Measurements from ENCODE around the gene HMX1. TPM values are rescaled to one million over a fixed set of nuclear protein-coding genes. Genes with fewer than 3 reads are reported as not detected.

HMX1 gene
- total RNA-seq, 1 donor from 2014 or later, result 3.2 TPM

DNA sequence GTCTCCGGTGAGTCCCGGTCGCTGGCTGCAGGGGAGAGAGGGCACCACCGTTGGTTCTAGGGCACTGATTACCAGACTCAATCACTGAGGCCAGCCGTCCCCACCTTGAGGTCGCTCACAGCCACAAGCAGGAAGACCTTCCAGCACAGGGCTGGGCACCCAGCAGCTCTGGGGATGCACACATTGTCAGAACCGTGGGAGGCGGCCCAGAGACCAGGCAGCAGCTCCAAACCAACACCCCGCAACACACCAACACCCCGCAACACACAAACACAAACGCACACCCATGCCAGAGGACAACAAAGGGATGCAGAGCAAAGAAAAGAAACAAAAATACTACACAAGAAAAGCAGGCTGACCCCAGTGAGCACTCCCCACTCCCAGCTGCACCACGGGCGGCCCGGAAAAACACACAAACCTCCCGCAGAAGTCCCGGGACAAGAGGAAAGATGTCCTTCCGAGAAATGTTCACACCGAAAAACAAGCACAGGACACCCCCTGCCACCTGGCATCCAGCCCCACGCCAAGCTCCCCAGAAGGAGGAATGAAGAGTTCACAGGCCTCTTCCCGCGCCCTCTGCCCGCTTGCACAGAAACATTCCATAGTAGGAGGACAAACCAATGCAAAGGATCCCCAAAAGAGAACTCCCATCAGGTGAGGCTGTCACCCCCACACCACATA, 3.2 kb downstream of the HMX1 start:
- Mint-ChIP-seq H3K9me3 (no peaks in the 10 kb centered on the region), H3K4me3 (peak overlapping the region; percentile 37), H3K27me3 (peaks cover 81% of the 10 kb centered on the region), H3K27ac (no peak overlapping the region), H3K36me3 (peaks cover 3% of the 10 kb centered on the region), H3K4me1 (ENCODE audit: unreplicated experiment) (peaks cover 11% of the 10 kb centered on the region)
- no peak for DNase-seq (ENCODE audit: extremely low spot score, unreplicated experiment)
- TF ChIP-seq, protein P1, sequence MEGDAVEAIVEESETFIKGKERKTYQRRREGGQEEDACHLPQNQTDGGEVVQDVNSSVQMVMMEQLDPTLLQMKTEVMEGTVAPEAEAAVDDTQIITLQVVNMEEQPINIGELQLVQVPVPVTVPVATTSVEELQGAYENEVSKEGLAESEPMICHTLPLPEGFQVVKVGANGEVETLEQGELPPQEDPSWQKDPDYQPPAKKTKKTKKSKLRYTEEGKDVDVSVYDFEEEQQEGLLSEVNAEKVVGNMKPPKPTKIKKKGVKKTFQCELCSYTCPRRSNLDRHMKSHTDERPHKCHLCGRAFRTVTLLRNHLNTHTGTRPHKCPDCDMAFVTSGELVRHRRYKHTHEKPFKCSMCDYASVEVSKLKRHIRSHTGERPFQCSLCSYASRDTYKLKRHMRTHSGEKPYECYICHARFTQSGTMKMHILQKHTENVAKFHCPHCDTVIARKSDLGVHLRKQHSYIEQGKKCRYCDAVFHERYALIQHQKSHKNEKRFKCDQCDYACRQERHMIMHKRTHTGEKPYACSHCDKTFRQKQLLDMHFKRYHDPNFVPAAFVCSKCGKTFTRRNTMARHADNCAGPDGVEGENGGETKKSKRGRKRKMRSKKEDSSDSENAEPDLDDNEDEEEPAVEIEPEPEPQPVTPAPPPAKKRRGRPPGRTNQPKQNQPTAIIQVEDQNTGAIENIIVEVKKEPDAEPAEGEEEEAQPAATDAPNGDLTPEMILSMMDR (conservative IDR thresholded peaks at IDR 0.05), result no peak

DNA sequence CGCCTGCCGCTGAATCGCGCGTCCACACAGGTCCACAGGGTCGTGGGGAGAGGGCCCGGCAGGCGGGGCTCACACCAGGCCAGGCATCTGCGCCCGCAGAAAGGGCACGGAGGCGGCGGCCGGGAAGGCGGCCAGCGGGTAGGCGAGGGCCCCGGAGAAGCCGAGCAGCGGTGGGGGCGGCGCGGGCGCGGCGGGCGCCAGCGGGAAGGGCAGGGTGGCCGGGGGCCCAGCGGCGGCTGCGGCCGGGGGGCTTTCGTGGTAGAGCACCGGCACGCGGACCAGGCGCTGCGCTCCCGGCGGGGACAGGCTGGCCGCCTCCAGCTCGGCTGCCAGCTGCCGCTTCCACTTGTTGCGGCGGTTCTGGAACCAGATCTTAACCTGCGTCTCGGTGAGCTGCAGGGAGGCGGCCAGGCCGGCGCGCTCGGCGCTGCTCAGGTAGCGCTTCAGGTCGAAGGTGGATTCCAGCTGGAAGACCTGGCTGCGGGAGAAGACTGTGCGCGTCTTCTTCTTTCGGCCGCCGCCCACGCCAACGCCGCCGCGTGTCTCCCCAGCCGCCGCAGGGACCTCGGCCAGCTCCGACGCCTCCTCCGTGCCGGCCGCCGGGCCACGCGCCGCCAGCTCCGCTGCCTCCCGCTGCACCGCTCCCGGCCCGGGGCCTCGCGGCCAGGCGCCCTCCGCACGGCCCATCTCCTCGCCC, 3.9 kb downstream of the HMX1 start:
- Mint-ChIP-seq H3K36me3 (peaks cover 3% of the 10 kb centered on the region), H3K4me1 (ENCODE audit: unreplicated experiment) (peaks cover 11% of the 10 kb centered on the region), H3K9me3 (no peaks in the 10 kb centered on the region), H3K27ac (no peak overlapping the region), H3K27me3 (peaks cover 81% of the 10 kb centered on the region), H3K4me3 (peak overlapping the region; percentile 37)
- DNase-seq (ENCODE audit: extremely low spot score, unreplicated experiment), result no peak
- TF ChIP-seq, protein P1 (conservative IDR thresholded peaks at IDR 0.05), result no peak

DNA sequence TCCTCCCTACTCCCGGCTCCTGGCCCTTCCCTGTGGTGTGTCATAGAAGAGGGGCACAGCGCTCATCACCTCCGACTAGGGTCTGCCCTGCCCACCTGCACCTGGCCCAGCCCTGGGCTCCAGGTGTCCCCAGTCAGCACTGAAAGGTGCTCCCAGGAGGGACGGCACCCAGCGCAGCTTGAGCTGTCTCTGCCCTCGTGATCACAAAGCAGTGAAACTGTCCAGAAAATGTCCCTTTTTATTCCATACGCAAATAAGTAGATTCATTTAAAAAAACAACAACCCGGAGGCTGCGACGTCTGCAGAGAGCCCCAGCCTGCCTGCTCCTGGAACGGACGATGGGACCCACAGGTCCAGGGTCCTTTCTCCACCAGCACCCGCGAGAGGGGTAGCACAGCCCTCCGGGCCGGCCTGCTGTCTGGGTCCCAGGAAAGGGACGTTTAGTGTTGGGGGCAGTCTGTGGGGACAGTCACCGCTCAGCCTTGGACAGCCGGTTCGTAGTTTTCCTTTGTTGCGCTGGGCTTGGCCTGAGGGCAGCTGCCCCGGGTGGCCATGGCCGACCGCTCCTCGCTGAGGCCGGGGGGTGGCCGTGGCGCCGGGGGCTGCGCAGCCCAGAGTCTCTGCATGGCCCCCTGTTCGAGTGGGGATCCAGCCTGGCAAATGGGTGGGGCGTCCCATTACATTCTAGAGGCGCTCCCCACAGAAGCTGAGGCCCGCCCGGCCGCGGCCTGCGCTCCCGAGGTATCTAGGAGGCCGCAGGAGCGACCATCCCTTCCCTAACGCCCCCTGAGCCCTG, 4.6 kb downstream of the HMX1 start:
- TF ChIP-seq, protein P1 (conservative IDR thresholded peaks at IDR 0.05), result no peak
- Mint-ChIP-seq H3K36me3 (peaks cover 3% of the 10 kb centered on the region), H3K27ac (peak overlapping the region; percentile 46), H3K27me3 (peaks cover 81% of the 10 kb centered on the region), H3K9me3 (no peaks in the 10 kb centered on the region), H3K4me3 (no peak overlapping the region), H3K4me1 (ENCODE audit: unreplicated experiment) (peaks cover 9% of the 10 kb centered on the region)
- no peak for DNase-seq (ENCODE audit: extremely low spot score, unreplicated experiment)

DNA sequence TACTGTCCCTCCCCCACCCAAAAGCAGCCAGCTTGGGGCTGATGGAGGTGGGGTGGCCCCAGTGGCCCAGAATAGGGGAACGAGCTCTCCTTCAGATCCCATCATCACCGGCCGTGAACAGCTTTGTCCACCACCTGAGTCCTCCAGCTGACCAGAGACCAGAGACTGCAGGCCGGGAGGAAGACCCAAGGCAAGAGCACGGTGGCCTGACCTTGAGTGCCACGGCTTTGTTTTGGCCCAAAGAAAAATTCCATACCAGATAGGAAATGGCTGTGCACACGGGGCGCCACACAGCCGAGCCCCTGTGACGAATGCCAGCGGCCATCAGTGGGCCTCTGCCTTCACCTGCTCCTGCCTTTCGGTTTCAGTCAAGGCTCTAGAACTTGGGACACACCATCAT, 5.2 kb downstream of the HMX1 start:
- Mint-ChIP-seq H3K36me3 (peaks cover 3% of the 10 kb centered on the region), H3K4me3 (no peak overlapping the region), H3K4me1 (ENCODE audit: unreplicated experiment) (peaks cover 7% of the 10 kb centered on the region), H3K27ac (no peak overlapping the region), H3K9me3 (no peaks in the 10 kb centered on the region), H3K27me3 (peaks cover 85% of the 10 kb centered on the region)
- DNase-seq (ENCODE audit: extremely low spot score, unreplicated experiment), result no peak
- TF ChIP-seq, protein P1 (conservative IDR thresholded peaks at IDR 0.05), result no peak

DNA sequence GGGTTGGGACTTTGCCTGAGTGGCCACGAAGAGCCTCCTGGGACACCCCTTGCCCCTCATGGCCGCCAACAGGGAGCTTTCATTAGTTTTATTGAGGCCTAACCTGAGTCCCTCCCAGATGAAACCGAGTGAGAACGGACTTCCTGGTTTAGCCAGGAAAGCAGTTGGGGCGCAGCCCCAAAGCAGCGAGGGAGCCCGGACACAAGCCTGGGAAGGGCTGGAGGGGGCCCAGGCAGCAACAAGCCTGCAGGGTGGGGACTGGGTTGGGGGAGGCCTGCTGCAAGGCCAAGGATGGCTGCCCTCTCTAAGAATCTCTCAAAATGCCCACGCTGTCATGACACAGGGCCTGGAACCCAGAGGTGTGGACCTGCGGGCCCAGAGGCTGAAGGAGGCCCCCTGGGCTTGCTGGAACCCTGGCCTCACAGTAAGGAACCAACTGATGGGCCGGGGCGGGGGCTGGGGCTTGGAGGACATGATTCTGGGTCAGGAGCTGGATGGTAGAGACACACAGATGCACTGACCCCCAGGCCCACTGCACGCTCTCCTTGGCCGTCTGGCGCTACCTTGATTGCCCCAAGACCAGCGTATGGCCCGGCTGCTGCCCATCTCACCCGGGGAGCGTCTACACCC, 5.8 kb downstream of the HMX1 start:
- peaks cover 3% of the 10 kb centered on the region for H3K36me3 Mint-ChIP-seq
- H3K4me3 Mint-ChIP-seq, result no peak overlapping the region
- no peaks in the 10 kb centered on the region for H3K9me3 Mint-ChIP-seq
- DNase-seq (ENCODE audit: extremely low spot score, unreplicated experiment), result no peak
- H3K27me3 Mint-ChIP-seq, result peaks cover 87% of the 10 kb centered on the region
- H3K27ac Mint-ChIP-seq, result no peak overlapping the region
- TF ChIP-seq, protein P1 (conservative IDR thresholded peaks at IDR 0.05), result no peak
- H3K4me1 Mint-ChIP-seq (ENCODE audit: unreplicated experiment), result peaks cover 7% of the 10 kb centered on the region
